NCI-H2196 treated with DMSO at 0.1 percent for 48 hours (cell line): ENCODE data around the gene CNPY3.
"Not testable (repeated sequence)": the region's sequence is repeated elsewhere in the genome, so short reads cannot be mapped to it uniquely, and the experiment has no call there.

Experiments used
- DNase-seq: peaks from one replicate; lab custom pipeline; 2025; ENCODE audit not compliant: unreplicated experiment; lab: John Stamatoyannopoulos, UW

The CNPY3 gene

DNA sequence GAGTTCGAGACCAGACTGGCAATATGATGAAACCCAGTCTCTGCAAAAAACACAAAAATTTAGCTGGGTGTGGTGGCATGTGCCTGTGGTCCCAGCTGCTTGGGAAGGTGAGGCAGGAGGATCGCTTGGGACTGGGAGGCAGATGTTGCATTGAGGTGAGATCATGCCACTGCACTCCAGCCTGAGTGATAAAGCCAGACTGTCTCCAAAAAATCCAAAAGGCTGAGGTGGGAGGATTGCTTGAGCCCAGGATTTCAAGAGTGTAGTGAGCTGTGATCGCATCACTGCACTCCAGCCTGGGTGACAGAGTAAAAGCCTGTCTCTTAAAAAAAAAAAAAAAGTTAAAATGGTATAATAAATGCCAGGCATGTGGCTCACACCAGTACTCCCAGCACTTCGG, 14.7 kb upstream of the CNPY3 start:
- no peak for DNase-seq

DNA sequence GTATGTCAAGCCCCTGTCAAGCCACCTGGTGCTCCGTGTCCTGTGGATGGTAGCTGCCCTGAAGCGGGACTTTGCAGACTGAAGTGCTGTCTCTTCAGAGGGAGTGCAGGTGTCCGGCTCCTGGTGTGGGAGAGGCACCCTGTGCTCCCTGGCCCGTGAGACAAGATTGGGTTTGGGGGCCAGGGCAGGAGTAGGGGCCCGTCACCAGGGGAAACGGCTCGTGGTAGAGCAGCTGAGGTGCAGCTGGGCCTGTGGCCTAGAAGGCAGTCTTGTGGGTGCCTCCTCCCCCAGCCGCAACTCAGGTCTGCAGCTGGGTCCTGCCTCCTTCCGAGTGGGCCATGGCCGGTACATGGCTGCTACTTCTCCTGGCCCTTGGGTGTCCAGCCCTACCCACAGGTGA, 13.5 kb upstream of the CNPY3 start, which contains the start of gene PTCRA:
TSS of gene PTCRA (plus strand) at position 322 of the 400 bp plus-strand sequence. CDS start at position 339, 17 bp downstream.
- no peak for DNase-seq

DNA sequence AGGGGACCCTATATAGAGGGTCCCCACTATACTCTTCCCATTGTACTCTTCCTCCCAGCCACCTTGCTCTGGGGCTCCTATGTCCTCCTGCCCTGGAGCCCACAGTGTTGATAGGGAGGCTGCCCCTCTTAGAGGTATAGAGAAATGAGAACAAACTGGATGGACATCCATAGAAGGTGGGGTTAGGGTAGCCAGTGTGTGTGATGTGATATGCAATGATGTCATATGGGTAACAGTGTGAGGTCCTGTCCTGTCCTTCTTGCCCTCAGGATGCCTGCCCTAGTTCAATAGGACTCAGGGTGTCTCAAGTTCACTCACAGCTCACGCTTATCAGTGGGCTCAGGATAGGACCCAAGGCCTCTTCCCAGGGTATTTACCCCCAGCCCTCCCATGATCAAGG, 13.0 kb upstream of the CNPY3 start:
- no peak for DNase-seq

DNA sequence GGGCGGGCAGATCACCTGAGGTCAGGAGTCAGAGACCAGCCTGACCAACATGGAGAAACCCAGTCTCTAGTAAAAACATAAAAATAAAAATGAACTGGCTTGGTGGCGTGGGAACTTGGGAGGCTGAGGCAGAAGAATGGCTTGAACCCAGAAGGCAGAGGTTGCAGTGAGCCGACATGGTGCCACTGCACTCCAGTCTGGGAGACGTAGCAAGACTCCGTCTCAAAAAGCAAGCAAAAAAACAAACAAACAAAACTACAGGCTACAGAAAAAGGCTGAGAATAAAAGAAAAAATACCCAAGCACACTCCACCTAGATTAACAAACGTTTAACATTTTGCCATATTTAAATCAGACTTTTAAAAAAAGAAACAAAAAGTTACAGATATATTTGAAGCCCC, 7.5 kb upstream of the CNPY3 start:
- DNase-seq = no peak

DNA sequence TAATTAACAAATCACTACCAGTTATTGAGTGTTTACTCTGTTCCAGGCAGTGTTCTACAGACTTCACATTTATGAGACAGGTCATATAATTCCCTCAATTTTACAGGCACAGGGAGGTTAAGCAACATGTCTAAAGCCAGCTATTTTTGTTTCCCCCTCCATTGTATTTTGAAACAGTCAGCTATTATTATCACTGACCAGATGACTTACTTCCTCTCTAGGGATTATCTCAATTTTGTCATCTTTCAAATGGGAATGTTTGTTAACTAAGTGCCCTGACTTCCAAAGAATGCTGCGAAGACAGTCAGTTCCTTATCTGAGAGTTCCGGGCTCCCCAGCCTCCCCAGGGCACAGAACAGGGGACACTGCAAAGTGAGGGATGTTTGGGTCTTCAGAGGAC, 5.6 kb upstream of the CNPY3 start:
- DNase-seq = no peak

DNA sequence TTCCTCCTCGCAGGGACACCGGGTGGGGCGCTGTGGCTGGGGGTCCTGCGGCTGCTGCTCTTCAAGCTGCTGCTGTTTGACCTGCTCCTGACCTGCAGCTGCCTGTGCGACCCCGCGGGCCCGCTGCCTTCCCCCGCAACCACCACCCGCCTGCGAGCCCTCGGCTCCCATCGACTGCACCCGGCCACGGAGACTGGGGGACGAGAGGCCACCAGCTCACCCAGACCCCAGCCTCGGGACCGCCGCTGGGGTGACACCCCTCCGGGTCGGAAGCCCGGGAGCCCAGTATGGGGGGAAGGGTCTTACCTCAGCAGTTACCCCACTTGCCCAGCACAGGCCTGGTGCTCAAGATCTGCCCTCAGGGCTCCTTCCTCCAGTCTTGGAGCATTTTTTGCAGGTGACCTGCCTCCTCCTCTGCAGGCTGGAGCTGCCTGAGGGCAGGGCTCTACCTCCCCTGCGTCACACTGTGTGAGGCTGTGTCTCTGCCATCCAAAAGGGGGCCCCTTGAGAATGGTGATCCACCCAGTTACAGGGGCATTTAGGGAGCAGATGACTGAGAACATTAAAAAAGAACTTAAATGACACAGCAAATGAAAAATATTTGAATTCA, 3.9 kb upstream of the CNPY3 start:
- no peak for DNase-seq

DNA sequence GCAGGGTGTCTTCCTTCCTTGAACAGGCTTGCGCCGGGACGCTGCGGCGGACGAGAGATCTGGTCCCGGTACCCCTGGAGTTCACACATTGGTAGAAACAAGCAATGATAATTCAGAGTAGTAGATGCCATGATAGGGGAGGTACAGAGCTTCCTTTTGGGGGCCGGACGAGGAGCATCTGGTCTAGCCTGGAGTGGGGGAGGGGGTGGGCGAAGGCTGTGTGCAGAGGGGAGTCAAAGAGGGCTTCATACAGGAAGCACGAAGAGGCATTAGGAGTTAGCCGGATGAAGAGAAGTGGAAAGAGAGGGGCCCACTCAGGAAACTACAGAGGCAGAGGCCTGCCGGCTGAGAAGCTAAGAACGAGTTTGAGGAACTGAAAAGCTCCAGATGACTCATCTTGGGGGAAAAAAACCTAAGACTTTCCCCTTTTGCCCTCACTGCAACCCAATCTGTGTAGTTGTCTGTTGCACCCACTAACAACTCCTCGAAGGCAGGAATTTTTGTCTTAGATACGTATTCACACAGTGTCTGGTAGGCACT, 611 bp downstream of the CNPY3 start:
- no peak for DNase-seq

DNA sequence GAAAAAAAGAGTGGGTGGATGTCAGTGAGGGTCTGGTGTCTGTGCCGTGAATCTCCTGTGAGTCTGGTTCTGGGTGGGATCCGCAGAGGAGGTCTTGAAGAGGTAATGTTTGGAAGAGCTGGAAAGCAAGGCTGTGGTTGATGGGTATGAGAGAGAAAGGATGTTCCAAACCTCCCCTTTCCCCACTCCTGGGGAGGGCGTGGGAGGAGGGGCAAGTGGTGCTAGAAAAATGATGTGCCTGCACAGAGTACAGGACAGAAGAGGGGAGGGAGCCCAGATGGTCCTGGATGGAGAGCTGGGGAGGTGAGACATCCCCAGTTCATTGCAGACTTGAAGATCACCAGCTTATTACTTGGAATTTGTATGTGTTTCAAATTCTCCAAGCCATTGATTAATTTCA, 3.1 kb downstream of the CNPY3 start:
- no peak for DNase-seq

DNA sequence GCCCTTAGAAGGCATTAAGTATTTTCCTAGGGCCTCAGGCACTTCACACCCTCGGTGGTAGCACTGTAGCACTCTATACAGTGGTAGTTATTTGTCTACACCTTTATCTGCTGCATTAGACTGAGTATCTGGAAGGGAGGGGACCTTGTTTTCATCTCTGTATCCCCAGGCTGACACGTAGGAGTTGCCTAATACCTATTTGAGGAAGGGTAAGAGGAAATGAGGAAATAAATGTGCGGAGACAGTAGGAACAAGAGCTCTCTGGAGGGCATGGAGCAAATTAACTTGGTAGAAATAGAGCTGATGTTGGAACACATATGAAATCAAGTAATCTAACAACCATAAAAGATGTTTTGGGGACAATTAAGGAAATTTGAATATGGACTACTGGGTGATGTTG, 3.9 kb downstream of the CNPY3 start:
- no peak for DNase-seq

DNA sequence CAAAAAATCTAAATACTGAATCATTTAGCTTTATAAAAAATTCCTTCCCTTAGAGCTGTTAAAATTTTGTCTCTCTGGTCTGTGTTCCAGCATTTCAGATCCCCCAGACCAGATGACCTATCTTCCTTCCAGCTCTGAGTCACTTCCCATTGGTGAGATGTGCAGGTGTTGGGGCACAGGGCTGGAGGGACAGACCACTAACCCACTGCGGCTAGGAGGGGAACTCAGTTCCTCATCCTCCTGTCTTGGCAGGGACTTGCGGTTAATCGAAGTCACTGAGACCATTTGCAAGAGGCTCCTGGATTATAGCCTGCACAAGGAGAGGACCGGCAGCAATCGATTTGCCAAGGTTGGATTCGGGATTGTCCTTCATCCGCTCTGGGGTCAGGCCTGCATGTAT, 6.0 kb downstream of the CNPY3 start:
- DNase-seq = no peak

DNA sequence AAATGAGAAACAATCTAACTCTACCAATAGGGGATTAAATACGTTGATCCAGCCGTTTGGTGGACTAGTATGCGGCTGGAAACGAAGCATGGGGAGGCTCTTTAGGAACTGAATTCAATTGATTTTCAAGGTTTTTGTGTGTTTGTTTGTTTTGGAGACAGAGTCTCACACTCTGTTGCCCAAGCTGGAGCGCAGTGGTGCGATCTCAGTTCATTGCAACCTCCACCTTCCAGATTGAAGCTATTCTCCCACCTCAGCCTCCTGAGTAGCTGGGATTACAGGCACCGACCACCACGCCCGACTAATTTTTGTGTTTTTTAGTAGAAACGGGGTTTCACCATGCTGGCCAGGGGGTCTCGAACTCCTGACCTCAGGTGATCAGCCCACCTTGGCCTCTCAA, 7.1 kb downstream of the CNPY3 start:
- DNase-seq = no peak

DNA sequence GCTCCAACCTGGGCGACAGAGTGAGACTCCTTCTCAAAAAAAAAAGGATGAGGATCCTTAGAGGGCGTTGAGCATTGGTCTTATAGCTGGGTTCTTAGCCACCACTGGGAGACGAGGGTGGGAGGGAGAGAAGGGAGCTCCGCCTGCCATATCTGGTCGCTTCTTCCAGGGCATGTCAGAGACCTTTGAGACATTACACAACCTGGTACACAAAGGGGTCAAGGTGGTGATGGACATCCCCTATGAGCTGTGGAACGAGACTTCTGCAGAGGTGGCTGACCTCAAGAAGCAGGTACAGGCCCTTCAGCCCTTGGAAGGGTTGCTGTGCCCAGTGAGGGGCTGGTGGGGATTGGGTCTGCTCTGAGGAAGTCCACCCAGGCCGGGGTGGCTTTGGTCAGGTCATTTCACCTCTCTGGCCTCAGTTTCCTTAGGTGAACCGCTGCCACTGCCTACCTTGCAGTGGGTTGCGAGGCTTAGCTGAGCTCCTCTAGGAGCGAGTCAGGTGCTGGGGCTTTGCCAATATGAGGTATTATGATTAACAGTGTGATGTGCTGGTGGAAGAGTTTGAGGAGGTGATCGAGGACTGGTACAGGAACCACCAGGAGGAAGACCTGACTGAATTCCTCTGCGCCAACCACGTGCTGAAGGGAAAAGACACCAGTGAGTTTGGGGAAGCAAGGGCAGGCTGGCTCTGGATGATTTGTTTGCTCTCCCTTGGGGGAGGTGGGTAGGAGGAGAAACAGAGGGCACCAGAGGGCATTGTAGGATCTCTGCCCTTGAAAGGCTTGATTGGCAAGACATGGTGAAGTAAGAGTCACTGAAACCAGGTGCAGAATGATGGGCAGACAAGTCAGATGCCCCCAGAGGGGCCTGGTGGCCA, 8.5 kb downstream of the CNPY3 start:
- no peak for DNase-seq

DNA sequence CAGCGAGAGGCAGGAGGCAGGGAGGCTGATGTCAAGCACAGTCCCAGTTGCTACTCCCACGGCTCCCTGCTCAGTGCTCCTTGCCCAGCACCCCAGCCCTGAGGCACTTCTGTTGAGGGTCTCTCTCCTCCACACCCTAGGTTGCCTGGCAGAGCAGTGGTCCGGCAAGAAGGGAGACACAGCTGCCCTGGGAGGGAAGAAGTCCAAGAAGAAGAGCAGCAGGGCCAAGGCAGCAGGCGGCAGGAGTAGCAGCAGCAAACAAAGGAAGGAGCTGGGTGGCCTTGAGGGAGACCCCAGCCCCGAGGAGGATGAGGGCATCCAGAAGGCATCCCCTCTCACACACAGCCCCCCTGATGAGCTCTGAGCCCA, 9.1 kb downstream of the CNPY3 start:
- no peak for DNase-seq

DNA sequence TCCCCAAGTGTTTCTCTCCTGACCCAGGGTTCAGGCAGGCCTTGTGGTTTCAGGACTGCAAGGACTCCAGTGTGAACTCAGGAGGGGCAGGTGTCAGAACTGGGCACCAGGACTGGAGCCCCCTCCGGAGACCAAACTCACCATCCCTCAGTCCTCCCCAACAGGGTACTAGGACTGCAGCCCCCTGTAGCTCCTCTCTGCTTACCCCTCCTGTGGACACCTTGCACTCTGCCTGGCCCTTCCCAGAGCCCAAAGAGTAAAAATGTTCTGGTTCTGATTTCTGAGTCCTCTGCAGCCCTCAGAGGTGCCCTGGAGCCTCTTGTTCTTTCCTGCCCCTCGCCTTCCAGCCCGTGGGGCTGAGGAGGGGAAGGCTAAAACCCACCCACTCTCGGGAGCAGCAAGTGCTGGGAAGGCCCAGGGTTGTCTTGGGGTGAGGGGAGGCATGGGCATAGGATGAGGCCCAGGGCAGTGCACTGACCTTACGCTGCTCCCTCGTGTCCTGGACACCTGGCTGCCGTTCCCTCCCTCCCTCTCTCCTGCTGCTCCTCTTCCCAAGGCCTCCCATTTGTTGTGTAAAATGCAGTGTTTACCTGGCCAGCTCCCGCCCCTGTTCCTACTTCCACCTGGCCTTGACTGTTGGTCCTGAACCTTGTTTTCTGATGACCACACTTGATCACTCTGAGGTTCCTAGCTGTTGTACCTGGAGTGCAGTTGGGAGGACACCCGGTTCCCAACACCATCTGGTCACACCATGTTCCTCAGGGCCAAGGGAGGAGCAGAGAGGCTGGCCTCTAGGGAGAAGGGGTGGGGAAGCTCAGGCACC, 9.9 kb downstream of the CNPY3 start:
- DNase-seq = no peak

DNA sequence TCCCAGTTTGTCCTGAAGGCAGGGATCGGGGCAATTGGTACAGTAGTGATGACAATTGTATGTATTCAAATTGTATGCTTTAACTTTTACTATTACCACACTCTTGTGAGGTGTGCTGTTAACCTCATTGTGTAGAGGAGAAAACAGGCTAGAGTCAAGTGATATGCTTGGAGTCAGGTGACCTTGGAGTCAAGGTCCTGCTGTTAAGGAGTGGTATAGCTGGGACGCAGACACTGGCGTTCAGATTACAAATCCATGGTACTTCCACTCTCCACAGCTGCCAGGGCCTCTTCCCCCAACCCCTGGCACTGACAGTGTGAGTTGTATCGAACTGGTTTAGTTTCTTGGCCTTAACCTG, 10.5 kb downstream of the CNPY3 start:
- no peak for DNase-seq

DNA sequence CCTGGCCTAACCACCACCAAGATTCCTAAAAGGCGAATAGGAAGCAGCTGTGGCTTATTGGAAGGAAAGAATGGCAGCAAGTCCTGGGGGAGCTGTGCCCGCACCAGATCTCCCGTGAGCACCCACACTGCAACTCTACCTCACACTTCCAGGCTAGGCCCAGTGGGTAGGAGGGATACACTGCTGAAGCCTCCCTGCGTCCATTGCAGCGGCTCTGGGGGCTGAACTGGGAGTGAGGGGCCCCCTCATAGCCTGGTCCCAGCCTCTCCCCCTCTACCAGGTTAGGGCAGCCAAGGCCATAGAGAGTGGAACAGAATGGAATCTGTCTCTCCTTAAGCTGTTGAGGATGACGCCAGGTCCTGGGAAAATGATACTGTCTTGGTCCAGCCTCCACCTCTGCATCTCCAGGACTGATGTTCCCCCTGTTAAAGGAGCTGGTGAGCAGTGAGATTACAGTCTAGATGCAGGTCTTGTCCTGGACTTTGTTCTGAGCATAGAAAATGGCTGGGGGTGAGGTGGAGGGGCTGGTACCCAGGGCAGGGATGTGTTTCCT, 11.3 kb downstream of the CNPY3 start:
- DNase-seq = no peak

DNA sequence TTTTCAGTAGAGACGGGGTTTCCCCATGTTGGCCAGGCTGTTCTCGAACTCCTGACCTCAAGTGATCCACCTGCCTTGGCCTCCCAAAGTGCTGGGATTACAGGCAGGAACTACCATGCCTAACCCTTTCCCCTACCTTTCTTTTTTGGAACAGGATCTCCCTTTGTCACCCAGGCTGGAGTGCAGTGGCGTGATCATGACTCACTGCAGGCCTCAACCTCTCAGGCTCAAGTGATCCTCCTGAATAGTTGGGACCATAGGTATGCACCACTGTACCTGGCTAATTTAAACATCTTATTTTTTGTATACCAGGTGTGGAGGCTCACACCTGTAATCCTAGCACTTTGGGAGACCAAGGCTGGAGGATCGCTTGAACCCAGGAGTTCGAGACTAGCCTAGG, 12.1 kb downstream of the CNPY3 start:
- DNase-seq = not testable (repeated sequence)

DNA sequence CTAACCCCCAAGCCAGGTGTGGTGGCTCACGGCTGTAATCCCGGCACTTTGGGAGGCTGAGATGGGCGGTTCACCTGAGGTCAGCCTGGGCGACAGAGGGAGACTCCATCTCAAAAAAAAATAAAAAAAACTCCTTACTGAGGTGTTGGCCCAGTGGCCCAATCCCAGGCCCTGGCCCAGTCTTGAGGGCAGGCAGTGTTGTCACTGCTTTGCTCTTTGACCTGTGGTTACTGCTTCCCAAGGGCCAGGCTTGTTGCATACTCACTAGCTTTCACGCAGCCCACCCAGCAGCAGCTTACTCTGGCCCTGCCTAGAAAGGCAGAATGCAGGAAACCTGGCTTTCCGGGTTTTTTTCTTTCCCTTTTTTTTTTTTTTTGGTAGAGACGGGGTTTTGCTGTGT, 13.2 kb downstream of the CNPY3 start:
- no peak for DNase-seq

DNA sequence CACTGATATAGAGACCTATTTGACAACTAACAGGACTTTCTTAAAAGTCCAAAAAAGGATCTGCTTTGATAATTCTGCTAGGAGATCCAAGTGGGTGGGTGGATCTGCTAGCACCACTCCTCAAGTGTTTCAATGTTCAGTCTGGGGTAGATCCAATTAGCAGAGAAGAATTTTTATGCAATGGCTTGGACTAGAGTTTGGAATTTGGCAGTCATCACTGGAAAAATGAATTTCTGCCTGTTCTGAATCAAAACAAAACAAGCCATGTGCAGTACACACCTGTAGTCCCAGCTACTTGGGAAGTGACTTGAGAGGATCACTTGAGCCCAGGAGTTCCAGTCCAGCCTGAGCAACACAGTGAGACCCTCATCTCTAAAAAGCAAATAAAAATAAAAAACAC, 18.7 kb downstream of the CNPY3 start:
- no peak for DNase-seq

DNA sequence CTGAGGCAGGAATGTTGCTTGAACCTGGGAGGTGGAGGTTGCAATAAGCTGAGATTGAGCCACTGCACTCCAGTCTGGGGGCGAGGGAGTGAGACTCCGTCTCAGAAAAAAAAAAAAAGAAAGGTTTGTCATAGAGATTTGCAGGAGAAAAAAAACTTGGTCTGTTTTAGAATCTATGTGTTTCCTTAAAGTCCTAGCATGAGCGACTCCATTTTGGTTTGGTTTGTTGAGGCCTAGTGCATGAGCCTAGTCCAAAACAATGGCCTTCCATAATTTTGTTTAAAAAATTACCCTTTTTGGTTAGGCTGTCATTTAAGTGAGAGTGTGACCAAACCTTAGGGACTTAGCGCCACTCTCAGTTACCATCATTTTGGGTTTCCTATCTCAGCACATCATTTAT, 23.1 kb downstream of the CNPY3 start:
- DNase-seq = no peak

DNA sequence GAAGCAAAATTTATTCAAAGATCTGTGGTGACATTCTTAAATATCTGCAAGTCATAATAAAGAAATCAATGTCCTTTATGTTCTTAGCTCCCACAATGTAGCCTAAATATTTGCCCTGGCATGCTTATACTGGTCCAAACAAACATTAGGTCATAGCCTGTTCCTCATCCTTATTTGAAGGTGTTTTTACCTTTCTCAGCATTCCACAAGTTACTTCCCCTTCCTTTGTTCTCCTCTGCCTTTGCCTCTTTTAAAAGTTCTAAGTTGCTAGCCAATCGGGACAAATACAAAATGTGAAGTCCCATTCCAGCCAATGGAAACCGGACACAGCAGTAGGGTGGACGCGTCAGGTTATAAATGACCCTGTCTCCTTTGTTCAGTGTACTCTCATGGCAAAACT, 25.1 kb downstream of the CNPY3 start:
- DNase-seq = not testable (repeated sequence)
